ENCODE measurements around the gene REG3A.

DNA sequence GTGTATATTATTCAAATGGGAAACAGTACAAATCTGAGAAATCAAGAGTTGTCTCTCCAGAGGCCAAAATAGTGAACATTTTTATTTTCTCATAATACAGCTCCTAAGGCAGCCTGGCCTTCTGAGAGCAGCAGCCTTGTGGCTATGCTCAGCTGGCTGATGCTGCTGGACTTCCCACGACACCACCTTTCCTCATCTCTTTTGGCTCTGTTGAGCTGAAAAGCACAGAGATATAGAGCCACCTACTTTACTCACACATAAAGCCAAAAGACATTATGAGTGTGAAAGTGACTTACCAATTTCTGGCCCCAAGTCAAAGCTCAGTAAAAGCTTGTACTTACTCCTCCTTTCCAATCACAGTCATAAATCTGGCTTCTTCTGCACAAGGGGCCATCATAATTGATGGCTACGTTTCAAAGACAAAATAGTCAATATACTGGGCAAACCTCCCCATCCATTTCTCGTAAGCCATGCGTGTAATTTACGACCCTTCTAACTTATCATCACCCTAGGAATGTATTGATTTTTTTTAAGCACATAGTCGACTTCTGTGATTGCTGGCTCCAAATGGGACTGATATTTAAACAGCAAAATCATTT, 18.6 kb upstream of the REG3A start:
- no peak for TF ChIP-seq CTCF (IDR thresholded peaks at IDR 0.05)
- TF ChIP-seq EZH2phosphoT487 (IDR thresholded peaks at IDR 0.05), result no peak
- no peak for TF ChIP-seq EZH2 (IDR thresholded peaks at IDR 0.05)
